Measurements from ENCODE around the gene HLX. TPM values are rescaled to one million over a fixed set of nuclear protein-coding genes. Genes with fewer than 3 reads are reported as not detected.

The HLX gene, protein sequence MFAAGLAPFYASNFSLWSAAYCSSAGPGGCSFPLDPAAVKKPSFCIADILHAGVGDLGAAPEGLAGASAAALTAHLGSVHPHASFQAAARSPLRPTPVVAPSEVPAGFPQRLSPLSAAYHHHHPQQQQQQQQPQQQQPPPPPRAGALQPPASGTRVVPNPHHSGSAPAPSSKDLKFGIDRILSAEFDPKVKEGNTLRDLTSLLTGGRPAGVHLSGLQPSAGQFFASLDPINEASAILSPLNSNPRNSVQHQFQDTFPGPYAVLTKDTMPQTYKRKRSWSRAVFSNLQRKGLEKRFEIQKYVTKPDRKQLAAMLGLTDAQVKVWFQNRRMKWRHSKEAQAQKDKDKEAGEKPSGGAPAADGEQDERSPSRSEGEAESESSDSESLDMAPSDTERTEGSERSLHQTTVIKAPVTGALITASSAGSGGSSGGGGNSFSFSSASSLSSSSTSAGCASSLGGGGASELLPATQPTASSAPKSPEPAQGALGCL
- 1 to 10 TPM; 1.7 to 6.2 TPM for total RNA-seq

DNA sequence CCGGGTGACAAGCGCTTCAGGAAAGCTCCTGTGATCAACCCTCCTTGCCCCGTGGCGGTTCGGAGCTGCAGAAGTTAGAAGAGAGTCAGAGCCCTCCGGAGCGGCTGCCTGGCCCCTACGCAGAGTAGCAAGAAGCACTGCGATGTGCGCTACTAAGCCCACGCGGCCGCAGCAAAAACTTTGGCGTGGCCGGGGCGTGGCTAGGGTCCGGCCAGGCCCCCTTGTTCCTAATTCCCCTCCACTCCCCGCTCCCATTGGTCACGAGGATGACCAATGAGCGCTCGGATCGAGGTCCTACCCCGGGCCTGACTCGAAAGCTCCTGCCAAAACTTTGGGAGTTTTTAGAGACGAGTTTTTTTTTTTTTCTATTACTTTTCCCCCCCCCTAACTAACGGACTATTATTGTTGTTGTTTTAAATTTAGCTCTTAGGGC, at the start of gene HLX:
Gene HLX (plus strand): TSS at position 368 of the 433 bp plus-strand sequence. CDS start 415 bp downstream, outside the sequence.
- Histone ChIP-seq H3K9me3 (no peaks in the 10 kb centered on the region), H3K4me1 (peaks cover 3% of the 10 kb centered on the region)

DNA sequence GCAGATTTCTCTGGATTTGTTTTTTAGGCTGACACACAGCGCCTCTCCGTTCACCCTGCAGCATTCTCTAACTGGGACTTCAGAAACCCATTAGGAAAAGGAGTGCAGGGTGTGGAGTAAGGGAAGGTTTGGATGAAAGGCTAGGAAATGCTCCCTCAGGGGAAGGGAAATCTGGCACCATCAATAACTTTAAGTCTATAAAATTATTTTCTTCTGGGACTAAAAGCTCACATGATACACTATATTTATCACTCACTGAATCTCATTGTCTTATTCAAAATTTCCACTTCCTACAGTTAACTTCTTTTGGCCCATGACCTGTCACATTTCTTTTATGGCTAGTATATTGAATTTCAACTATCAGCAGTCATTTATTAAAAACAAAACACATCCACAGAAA, 45.8 kb upstream of the HLX start:
- TF ChIP-seq, protein P1, sequence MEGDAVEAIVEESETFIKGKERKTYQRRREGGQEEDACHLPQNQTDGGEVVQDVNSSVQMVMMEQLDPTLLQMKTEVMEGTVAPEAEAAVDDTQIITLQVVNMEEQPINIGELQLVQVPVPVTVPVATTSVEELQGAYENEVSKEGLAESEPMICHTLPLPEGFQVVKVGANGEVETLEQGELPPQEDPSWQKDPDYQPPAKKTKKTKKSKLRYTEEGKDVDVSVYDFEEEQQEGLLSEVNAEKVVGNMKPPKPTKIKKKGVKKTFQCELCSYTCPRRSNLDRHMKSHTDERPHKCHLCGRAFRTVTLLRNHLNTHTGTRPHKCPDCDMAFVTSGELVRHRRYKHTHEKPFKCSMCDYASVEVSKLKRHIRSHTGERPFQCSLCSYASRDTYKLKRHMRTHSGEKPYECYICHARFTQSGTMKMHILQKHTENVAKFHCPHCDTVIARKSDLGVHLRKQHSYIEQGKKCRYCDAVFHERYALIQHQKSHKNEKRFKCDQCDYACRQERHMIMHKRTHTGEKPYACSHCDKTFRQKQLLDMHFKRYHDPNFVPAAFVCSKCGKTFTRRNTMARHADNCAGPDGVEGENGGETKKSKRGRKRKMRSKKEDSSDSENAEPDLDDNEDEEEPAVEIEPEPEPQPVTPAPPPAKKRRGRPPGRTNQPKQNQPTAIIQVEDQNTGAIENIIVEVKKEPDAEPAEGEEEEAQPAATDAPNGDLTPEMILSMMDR (IDR thresholded peaks at IDR 0.05): no peak
- Histone ChIP-seq H3K4me1 (no peaks in the 10 kb centered on the region), H3K27me3 (no peaks in the 10 kb centered on the region), H3K4me3 (no peak overlapping the region), H3K9ac (ENCODE audit: low read depth in 2 of 2, low read length in 2 of 2) (no peak overlapping the region), H3K9me3 (no peaks in the 10 kb centered on the region), H3K36me3 (no peaks in the 10 kb centered on the region), H3K27ac (no peak overlapping the region)
- intact Hi-C loops (cut with DNase I): no loop called here
- DNase-seq: no peak

More for the DNA sequence above, at the start of gene HLX:
- Histone ChIP-seq H3K9ac (ENCODE audit: low read depth in 2 of 2, low read length in 2 of 2) (peak within 1 kb of the TSS; percentile 68 to 87), H3K4me3 (peak within 1 kb of the TSS; percentile 54), H3K36me3 (no peaks in the 10 kb centered on the region), H3K27me3 (peaks cover 48% of the 10 kb centered on the region), H3K27ac (peak within 1 kb of the TSS; percentile 90)
- TF ChIP-seq, protein P1 (IDR thresholded peaks at IDR 0.05): no peak
- DNase-seq: peak; percentile 80
- intact Hi-C loops (cut with DNase I): loop anchor here (10.0 kb wide), 1 partner anchor 556 kb away; no protein-coding TSS in a partner anchor

DNA sequence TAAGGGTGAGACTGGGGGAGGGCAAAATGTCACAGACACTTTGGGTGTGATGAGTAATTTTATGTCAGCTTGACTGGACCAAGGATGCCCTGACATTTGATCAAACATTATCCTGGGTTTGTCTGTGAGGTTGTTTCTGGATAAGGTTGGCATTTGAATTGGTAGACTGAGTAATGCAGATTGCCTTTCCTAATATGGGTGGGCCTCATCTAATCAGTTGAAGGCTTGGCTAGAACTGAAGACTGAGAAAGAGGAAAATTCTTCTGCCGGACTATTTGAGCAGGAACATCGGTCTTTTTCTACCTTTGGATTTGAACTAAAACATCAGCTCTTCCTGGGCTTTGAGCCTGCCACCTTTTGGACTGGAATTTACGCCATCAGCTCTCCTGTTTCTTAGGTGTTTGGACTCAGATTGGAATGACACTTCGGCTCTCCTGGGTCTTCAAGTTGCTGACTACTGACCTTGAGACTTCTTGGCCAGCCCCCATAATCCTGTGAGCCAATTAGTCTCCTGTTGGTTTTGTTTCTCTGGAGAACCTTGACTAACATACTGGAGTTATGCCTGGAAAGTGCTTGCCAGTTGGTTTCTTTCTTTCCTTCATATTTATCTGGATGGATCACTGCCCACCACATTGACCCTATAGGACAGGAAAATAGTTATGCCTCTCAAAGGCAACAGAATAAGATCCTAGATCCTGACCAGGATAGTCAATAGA, 44.9 kb upstream of the HLX start:
- intact Hi-C loops (cut with DNase I): no loop called here
- Histone ChIP-seq H3K27ac (no peak overlapping the region), H3K36me3 (no peaks in the 10 kb centered on the region), H3K4me3 (no peak overlapping the region), H3K4me1 (no peaks in the 10 kb centered on the region), H3K9me3 (no peaks in the 10 kb centered on the region), H3K9ac (ENCODE audit: low read depth in 2 of 2, low read length in 2 of 2) (no peak overlapping the region), H3K27me3 (no peaks in the 10 kb centered on the region)
- TF ChIP-seq, protein P1 (IDR thresholded peaks at IDR 0.05): no peak
- no peak for DNase-seq

DNA sequence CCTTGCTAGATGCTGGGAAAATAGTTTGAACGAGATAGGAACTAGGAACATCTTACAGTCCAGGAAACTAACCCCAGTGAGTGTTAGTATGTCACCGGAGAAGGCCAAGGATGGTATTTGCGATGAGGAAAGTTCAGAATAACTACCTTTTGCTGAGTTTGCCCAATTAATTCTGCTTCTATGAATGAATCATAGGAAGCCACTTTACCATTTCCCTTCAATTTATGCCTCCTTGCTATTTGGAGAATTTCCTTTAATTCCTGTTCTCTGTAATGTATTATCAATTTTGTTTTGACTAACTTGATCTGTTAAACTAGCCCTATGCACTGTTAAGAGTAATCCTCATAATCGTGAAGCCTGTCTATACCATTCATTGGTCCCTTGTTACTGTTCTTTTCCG, 40.7 kb upstream of the HLX start:
- TF ChIP-seq, protein P1 (IDR thresholded peaks at IDR 0.05): no peak
- Histone ChIP-seq H3K27ac (no peak overlapping the region), H3K36me3 (no peaks in the 10 kb centered on the region), H3K4me3 (no peak overlapping the region), H3K4me1 (no peaks in the 10 kb centered on the region), H3K9ac (ENCODE audit: low read depth in 2 of 2, low read length in 2 of 2) (no peak overlapping the region), H3K27me3 (no peaks in the 10 kb centered on the region), H3K9me3 (no peaks in the 10 kb centered on the region)
- DNase-seq: no peak
- intact Hi-C loops (cut with DNase I): no loop called here

DNA sequence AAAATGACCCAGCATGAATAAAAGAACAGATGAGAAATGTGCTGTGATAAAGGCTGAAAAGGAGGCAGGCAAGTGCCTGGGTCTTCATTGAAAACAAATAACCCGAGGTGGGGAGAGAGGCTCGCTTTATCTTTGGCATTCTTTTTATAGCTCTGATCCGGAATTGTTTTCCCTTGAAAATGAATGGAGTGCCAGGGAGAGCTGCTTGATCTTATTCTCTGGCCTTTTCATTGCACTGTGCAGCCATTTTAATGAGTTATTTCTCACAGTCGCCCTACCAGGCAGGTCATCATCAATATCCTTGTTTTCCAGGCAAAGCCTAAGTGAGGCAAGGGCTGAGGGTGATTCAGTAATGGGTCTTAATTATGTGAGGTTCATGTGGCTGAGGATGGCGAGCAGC, 39.8 kb upstream of the HLX start:
- H3K4me1 ChIP-seq: no peaks in the 10 kb centered on the region
- TF ChIP-seq, protein P1 (IDR thresholded peaks at IDR 0.05): no peak
- no peak overlapping the region for H3K4me3 ChIP-seq
- H3K27me3 ChIP-seq: no peaks in the 10 kb centered on the region
- no peak for DNase-seq
- intact Hi-C loops (cut with DNase I): no loop called here
- H3K36me3 ChIP-seq: no peaks in the 10 kb centered on the region
- no peak overlapping the region for H3K27ac ChIP-seq
- no peak overlapping the region for H3K9ac ChIP-seq (ENCODE audit: low read depth in 2 of 2, low read length in 2 of 2)
- H3K9me3 ChIP-seq: no peaks in the 10 kb centered on the region

Measured in colonic mucosa (tissue), 4 donors.